Measurements from ENCODE around the gene COQ9. TPM values are rescaled to one million over a fixed set of nuclear protein-coding genes. Genes with fewer than 3 reads are reported as not detected.

The COQ9 gene
- total RNA-seq, 1 experiment from 2014 or later: 69.7 TPM

DNA sequence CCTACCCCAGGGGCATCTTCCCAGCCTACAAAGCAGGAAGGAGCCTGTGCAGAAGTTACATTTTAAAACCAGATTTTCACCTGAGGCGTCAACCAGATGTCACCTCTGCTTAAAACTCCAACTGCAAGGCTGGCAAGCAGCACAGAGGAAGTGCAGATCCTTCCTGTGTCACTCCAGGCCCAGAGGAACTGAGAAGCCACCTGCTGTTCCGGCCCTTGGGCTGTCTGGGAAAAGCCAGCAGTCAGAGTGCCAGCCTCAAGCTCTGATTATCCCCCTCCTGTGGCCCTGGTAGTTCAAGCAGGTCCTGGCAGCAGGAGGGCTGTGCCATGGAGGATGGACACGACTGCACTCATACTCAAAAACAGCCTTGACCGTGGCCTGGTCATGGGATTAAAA, 25.4 kb downstream of the COQ9 start:
- H3K27ac ChIP-seq (ENCODE audit: low read depth, low read length, poor library complexity, severe bottlenecking): peak overlapping the region; percentile 69
- CTCF ChIA-PET: interaction anchor here (1.0 kb wide), 1 partner anchor 10 kb away, joined by 3 read pairs; the partner anchor contains the start of gene POLR2C
- intact Hi-C loops (cut with micrococcal nuclease; ENCODE audit: unreplicated experiment): no loop called here
- no TSS peak for BruUV-seq (replicated peaks)
- TF ChIP-seq, protein P1, sequence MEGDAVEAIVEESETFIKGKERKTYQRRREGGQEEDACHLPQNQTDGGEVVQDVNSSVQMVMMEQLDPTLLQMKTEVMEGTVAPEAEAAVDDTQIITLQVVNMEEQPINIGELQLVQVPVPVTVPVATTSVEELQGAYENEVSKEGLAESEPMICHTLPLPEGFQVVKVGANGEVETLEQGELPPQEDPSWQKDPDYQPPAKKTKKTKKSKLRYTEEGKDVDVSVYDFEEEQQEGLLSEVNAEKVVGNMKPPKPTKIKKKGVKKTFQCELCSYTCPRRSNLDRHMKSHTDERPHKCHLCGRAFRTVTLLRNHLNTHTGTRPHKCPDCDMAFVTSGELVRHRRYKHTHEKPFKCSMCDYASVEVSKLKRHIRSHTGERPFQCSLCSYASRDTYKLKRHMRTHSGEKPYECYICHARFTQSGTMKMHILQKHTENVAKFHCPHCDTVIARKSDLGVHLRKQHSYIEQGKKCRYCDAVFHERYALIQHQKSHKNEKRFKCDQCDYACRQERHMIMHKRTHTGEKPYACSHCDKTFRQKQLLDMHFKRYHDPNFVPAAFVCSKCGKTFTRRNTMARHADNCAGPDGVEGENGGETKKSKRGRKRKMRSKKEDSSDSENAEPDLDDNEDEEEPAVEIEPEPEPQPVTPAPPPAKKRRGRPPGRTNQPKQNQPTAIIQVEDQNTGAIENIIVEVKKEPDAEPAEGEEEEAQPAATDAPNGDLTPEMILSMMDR (conservative IDR thresholded peaks at IDR 0.05; ENCODE audit: low read depth, low read length): no peak
- TF ChIP-seq EZH2 (IDR thresholded peaks at IDR 0.05; ENCODE audit: borderline replicate concordance, low read depth, low read length, poor library complexity, severe bottlenecking): no peak
- H3K36me3 ChIP-seq (ENCODE audit: insufficient read depth, low read length, poor library complexity, severe bottlenecking): peaks cover 63% of the 10 kb centered on the region
- no peaks in the 10 kb centered on the region for H3K27me3 ChIP-seq (replicated peaks; ENCODE audit: insufficient read depth, low read depth, low read length, poor library complexity)
- DNase-seq (ENCODE audit: low spot score): peak; percentile 72
- H3K4me1 ChIP-seq (ENCODE audit: insufficient read depth, low read length, poor library complexity, severe bottlenecking): peaks cover 19% of the 10 kb centered on the region
- no peaks in the 10 kb centered on the region for H3K9me3 ChIP-seq (ENCODE audit: low read depth, low read length, poor library complexity, severe bottlenecking)
- H3K4me3 ChIP-seq (ENCODE audit: low read depth, low read length, poor library complexity, severe bottlenecking): no peak overlapping the region
- POLR2A ChIA-PET (ENCODE audit: low non-redundant PET): no interaction called here

DNA sequence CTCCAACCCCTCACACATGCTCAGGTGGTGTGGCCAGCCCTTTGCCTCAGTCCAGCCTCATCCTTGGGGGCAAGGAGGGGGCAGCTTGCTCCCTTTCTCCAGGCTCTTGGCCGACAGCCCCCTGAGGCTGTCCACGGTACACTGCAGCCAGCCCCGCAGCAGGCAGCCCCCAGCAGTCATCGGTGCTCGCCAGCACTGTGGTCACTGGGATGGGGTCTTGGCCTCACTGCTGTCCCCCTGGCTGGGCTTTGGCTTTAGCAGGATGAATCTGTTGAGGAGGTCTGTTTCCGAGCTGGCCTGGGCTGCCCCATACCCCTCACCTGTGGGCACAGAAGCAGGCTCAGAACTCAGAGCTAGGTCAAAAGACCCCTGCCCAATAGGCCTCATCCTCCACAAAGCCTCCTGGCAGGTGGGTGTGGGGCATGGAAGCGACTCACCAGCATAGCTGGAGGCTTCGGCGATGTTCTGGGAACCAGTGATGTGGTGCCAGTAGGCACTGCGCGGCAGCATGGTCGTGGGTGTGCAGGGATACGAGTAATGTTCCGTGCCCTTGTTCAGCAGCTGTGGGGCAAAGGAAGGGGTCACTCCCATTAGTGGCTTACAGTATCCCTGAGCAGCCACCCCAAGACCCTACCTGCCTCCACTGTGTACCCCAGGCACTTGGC, 26.0 kb downstream of the COQ9 start:
- no peaks in the 10 kb centered on the region for H3K27me3 ChIP-seq (replicated peaks; ENCODE audit: insufficient read depth, low read depth, low read length, poor library complexity)
- H3K27ac ChIP-seq (ENCODE audit: low read depth, low read length, poor library complexity, severe bottlenecking): peak overlapping the region; percentile 69
- no peaks in the 10 kb centered on the region for H3K9me3 ChIP-seq (ENCODE audit: low read depth, low read length, poor library complexity, severe bottlenecking)
- ChIA-PET CTCF (interaction anchor here (1.0 kb wide), 1 partner anchor 11 kb away, joined by 3 read pairs; the partner anchor contains the start of gene POLR2C), POLR2A (ENCODE audit: low non-redundant PET) (no interaction called here)
- intact Hi-C loops (cut with micrococcal nuclease; ENCODE audit: unreplicated experiment): no loop called here
- no peak overlapping the region for H3K4me3 ChIP-seq (ENCODE audit: low read depth, low read length, poor library complexity, severe bottlenecking)
- no TSS peak for BruUV-seq (replicated peaks)
- peaks cover 59% of the 10 kb centered on the region for H3K36me3 ChIP-seq (ENCODE audit: insufficient read depth, low read length, poor library complexity, severe bottlenecking)
- DNase-seq (ENCODE audit: low spot score): no peak
- H3K4me1 ChIP-seq (ENCODE audit: insufficient read depth, low read length, poor library complexity, severe bottlenecking): peaks cover 19% of the 10 kb centered on the region
- TF ChIP-seq EZH2 (IDR thresholded peaks at IDR 0.05; ENCODE audit: borderline replicate concordance, low read depth, low read length, poor library complexity, severe bottlenecking): no peak
- TF ChIP-seq, protein P1 (conservative IDR thresholded peaks at IDR 0.05; ENCODE audit: low read depth, low read length): no peak

DNA sequence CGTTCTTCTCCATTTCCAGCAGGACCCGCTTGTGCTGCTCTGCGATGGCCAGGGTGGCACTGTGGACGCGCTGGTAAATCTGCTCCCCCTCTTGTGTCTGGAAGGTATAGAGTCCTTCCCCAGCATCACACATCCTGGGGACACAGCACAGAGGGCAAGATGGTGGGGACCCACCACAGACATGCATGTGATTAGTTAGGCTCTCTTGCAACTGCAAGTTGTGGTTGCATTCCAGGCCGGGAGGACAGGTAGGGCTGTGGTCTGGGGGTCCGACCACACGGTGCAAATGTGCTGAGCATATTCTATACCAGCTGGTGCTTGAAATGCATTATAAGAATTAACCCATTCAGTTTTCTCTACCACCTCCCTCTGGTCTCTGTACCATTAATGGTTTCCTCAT, 26.6 kb downstream of the COQ9 start:
- DNase-seq (ENCODE audit: low spot score): no peak
- intact Hi-C loops (cut with micrococcal nuclease; ENCODE audit: unreplicated experiment): no loop called here
- H3K4me3 ChIP-seq (ENCODE audit: low read depth, low read length, poor library complexity, severe bottlenecking): no peak overlapping the region
- CTCF ChIA-PET: no interaction called here
- peaks cover 53% of the 10 kb centered on the region for H3K36me3 ChIP-seq (ENCODE audit: insufficient read depth, low read length, poor library complexity, severe bottlenecking)
- no peak overlapping the region for H3K27ac ChIP-seq (ENCODE audit: low read depth, low read length, poor library complexity, severe bottlenecking)
- BruUV-seq (replicated peaks): no TSS peak
- TF ChIP-seq EZH2 (IDR thresholded peaks at IDR 0.05; ENCODE audit: borderline replicate concordance, low read depth, low read length, poor library complexity, severe bottlenecking): no peak
- TF ChIP-seq, protein P1 (conservative IDR thresholded peaks at IDR 0.05; ENCODE audit: low read depth, low read length): no peak
- no peaks in the 10 kb centered on the region for H3K27me3 ChIP-seq (replicated peaks; ENCODE audit: insufficient read depth, low read depth, low read length, poor library complexity)
- no peaks in the 10 kb centered on the region for H3K9me3 ChIP-seq (ENCODE audit: low read depth, low read length, poor library complexity, severe bottlenecking)
- peaks cover 20% of the 10 kb centered on the region for H3K4me1 ChIP-seq (ENCODE audit: insufficient read depth, low read length, poor library complexity, severe bottlenecking)
- POLR2A ChIA-PET (ENCODE audit: low non-redundant PET): no interaction called here

Measured in A673 (cell line).